CD4-positive, CD25-positive, alpha-beta regulatory T cell (primary cell): Measurements from ENCODE around the gene OR14I1. TPM values are rescaled to one million over a fixed set of nuclear protein-coding genes. Genes with fewer than 3 reads are reported as not detected.

Experiments used
- ATAC-seq, 2 donors: fragments of 150-1000 bp; cut with Tn5 transposase; one replicate each; pipeline ENCODE4 v1.10.0; 2021; ENCODE audit warnings: low read depth in 2 of 2, moderate number of reproducible peaks in 2 of 2, moderate library complexity in 1 of 2
- DNase-seq, 3 donors: peaks; one replicate each; pipeline versions ENCODE4 v3.0.0 to v3.0.0-alpha.2; 2012 to 2022; ENCODE audit warnings: mixed read lengths in 1 of 3
- H3K27ac ChIP-seq: one replicate; pipeline ENCODE4 v1.7.0; 2013; ENCODE audit warnings: mild to moderate bottlenecking, low read length; ENCODE audit not compliant: insufficient read depth, poor library complexity, severe bottlenecking
- H3K27me3 ChIP-seq: one replicate; pipeline ENCODE4 v1.7.0; 2013; ENCODE audit warnings: low read length; ENCODE audit not compliant: control insufficient read depth, insufficient read depth
- H3K36me3 ChIP-seq: one replicate; pipeline ENCODE4 v1.7.0; 2013; ENCODE audit warnings: mild to moderate bottlenecking, low read length, moderate library complexity; ENCODE audit not compliant: control insufficient read depth, insufficient read depth
- H3K4me1 ChIP-seq: 2 replicates; pipeline ENCODE4 v1.7.0; 2013; ENCODE audit warnings: mild to moderate bottlenecking, low read length; ENCODE audit not compliant: insufficient read depth, control insufficient read depth, poor library complexity, severe bottlenecking
- H3K4me3 ChIP-seq: one replicate; pipeline ENCODE4 v1.7.0; 2013; ENCODE audit warnings: low read depth, mild to moderate bottlenecking, low read length, moderate library complexity
- H3K9me3 ChIP-seq, 2 experiments: 1 replicate in 1 of 2; 2 replicates in 1 of 2; pipeline ENCODE4 v1.7.0; 2013; ENCODE audit warnings: low read length in 2 of 2, mild to moderate bottlenecking in 1 of 2, moderate library complexity in 1 of 2; ENCODE audit not compliant: control insufficient read depth in 2 of 2
- H3K27ac Mint-ChIP-seq, 3 donors: one replicate each; pipeline ENCODE4 v1.8.0; 2020 to 2022; ENCODE audit warnings: mild to moderate bottlenecking in 3 of 3, mixed read lengths in 3 of 3, moderate library complexity in 2 of 3
- H3K27me3 Mint-ChIP-seq: one replicate; pipeline ENCODE4 v1.8.0; 2022; ENCODE audit warnings: mild to moderate bottlenecking, mixed read lengths
- H3K36me3 Mint-ChIP-seq: one replicate; pipeline ENCODE4 v1.8.0; 2020; ENCODE audit warnings: mixed read lengths
- H3K4me1 Mint-ChIP-seq, 4 donors: one replicate each; pipeline ENCODE4 v1.8.0; 2020 to 2022; ENCODE audit warnings: mixed read lengths in 4 of 4, mild to moderate bottlenecking in 1 of 4
- H3K4me3 Mint-ChIP-seq, 4 donors: one replicate each; pipeline ENCODE4 v1.8.0; 2020 to 2022; ENCODE audit warnings: mild to moderate bottlenecking in 4 of 4, mixed read lengths in 4 of 4, moderate library complexity in 3 of 4
- H3K9me3 Mint-ChIP-seq, 7 donors: one replicate each; pipeline ENCODE4 v1.8.0; 2020 to 2022; ENCODE audit warnings: mixed read lengths in 7 of 7, mild to moderate bottlenecking in 3 of 7, moderate library complexity in 2 of 7
- polyA plus RNA-seq, 4 donors: library from polyadenylated mRNA; unstranded; fragments of 300-500 nt; fragmentation: Illumina TruSeq; gene quantifications; one replicate each; pipeline ENCODE4 v1.2.3, GENCODE V29; 2021
- total RNA-seq: library from RNA; stranded (reverse); gene quantifications from one replicate; pipeline ENCODE4 v1.2.3, GENCODE V29; 2022

OR14I1 gene
- not detected for total RNA-seq
- not detected for polyA plus RNA-seq

- Mint-ChIP-seq H3K27me3 (peaks cover 9% of the 10 kb centered on the region), H3K9me3 (no peaks in the 10 kb centered on the region), H3K27ac (no peak within 1 kb of the TSS), H3K4me3 (no peak within 1 kb of the TSS), H3K36me3 (no peaks in the 10 kb centered on the region), H3K4me1 (no peaks in the 10 kb centered on the region)
- ATAC-seq (no peak), DNase-seq (no peak)
- Histone ChIP-seq H3K4me1 (no peaks in the 10 kb centered on the region), H3K27me3 (no peaks in the 10 kb centered on the region), H3K9me3 (no peaks in the 10 kb centered on the region), H3K36me3 (no peaks in the 10 kb centered on the region), H3K27ac (no peak within 1 kb of the TSS), H3K4me3 (no peak within 1 kb of the TSS)
Measured at GRCh38 chr1:248702714-248703113, at the start of gene OR14I1. Gene OR14I1, minus strand, starts transcription at chr1:248702766.

- Mint-ChIP-seq H3K36me3 (no peaks in the 10 kb centered on the region), H3K27me3 (no peaks in the 10 kb centered on the region), H3K27ac (peak overlapping the region in 2 of 3 donors; percentile 54 to 92), H3K9me3 (no peaks in the 10 kb centered on the region), H3K4me3 (peak overlapping the region in 2 of 4 donors; percentile 52 to 70), H3K4me1 (peaks cover 0 to 23% (median 4%) of the 10 kb centered on the region in 4 donors)
- Histone ChIP-seq H3K4me1 (no peaks in the 10 kb centered on the region), H3K9me3 (no peaks in the 10 kb centered on the region), H3K27ac (no peak overlapping the region), H3K4me3 (peak overlapping the region; percentile 19), H3K27me3 (no peaks in the 10 kb centered on the region), H3K36me3 (no peaks in the 10 kb centered on the region)
- ATAC-seq (no peak), DNase-seq (no peak)
Measured at GRCh38 chr1:248751635-248752034, 49.1 kb upstream of the OR14I1 start.

DNA sequence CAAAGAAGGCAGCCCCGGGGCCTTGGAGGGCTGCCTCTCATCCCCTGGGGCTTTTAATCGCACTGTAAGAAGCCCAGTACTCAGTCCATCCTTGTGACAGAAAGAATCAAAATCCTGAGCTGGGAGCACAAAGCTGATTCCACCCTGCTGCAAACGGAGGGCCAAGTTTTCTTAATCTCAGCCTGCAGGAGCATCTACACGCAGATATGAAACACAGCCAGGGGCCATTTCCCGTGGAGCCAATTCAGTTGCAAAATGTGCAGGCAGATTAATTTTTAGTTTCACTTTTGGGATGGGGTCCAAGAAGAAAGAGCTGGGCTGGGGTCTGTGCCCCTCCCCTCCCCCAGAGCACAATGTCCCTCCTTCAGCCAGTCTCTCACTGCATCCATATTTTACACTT, 48.6 kb upstream of the OR14I1 start:
- Histone ChIP-seq H3K27ac (no peak overlapping the region), H3K36me3 (no peaks in the 10 kb centered on the region), H3K4me3 (peak overlapping the region; percentile 19), H3K27me3 (no peaks in the 10 kb centered on the region), H3K4me1 (no peaks in the 10 kb centered on the region), H3K9me3 (no peaks in the 10 kb centered on the region)
- Mint-ChIP-seq H3K4me1 (peaks cover 0 to 23% (median 4%) of the 10 kb centered on the region in 4 donors), H3K27ac (peak overlapping the region in 2 of 3 donors; percentile 54 to 92), H3K36me3 (no peaks in the 10 kb centered on the region), H3K9me3 (no peaks in the 10 kb centered on the region), H3K27me3 (no peaks in the 10 kb centered on the region), H3K4me3 (peak overlapping the region in 2 of 4 donors; percentile 52 to 70)
- no peak for ATAC-seq
- no peak for DNase-seq

DNA sequence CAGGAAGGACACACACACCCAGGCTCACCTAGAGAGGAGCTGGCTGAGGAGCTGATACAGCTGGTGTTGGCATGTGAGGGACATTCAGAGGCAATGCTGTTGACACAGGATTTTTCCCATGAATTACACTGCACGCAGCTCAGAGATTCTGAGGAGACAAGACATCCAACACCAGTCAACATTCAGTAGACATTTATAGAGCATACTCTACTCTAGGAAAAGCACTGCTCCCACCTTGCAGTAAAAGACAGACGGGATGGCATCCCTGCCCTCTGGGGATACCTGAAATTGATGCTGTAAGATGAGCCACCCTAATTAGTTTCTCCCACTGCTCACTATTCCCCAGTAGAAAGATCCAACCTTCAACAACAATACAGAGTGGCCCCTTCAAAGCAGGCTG, 47.9 kb upstream of the OR14I1 start:
- Histone ChIP-seq H3K36me3 (no peaks in the 10 kb centered on the region), H3K27me3 (no peaks in the 10 kb centered on the region), H3K27ac (no peak overlapping the region), H3K4me1 (no peaks in the 10 kb centered on the region), H3K9me3 (no peaks in the 10 kb centered on the region), H3K4me3 (no peak overlapping the region)
- no peak for DNase-seq
- H3K27me3 Mint-ChIP-seq = no peaks in the 10 kb centered on the region
- H3K4me1 Mint-ChIP-seq = peaks cover 0 to 23% (median 4%) of the 10 kb centered on the region in 4 donors
- H3K36me3 Mint-ChIP-seq = no peaks in the 10 kb centered on the region
- ATAC-seq = no peak
- H3K27ac Mint-ChIP-seq = peak overlapping the region in 2 of 3 donors; percentile 17 to 92
- H3K9me3 Mint-ChIP-seq = no peaks in the 10 kb centered on the region
- no peak overlapping the region for H3K4me3 Mint-ChIP-seq

DNA sequence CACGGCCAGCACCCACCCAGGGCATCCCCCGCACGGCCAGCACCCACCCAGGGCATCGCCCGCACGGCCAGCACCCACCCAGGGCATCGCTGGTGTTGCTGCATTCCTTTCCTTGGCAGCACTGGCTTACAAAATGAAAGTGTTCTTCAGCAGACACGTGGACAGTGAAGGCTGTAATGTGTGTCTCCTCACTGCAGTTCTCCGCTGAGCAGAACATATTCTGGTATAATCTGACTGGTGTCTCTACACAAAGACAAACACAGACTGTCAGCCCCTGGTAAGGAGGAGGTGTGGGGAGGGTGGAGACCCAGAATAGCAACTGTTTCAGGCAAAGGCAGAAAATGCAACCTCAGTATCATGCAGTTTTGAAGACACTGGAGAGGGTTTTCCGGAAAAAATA, 45.6 kb upstream of the OR14I1 start:
- no peaks in the 10 kb centered on the region for H3K36me3 Mint-ChIP-seq
- H3K27me3 ChIP-seq = no peaks in the 10 kb centered on the region
- no peaks in the 10 kb centered on the region for H3K36me3 ChIP-seq
- H3K4me1 Mint-ChIP-seq = peaks cover 0 to 23% (median 4%) of the 10 kb centered on the region in 4 donors
- ATAC-seq (no peak), DNase-seq (no peak)
- H3K27me3 Mint-ChIP-seq = no peaks in the 10 kb centered on the region
- H3K4me3 ChIP-seq = no peak overlapping the region
- no peaks in the 10 kb centered on the region for H3K9me3 Mint-ChIP-seq
- H3K4me1 ChIP-seq = no peaks in the 10 kb centered on the region
- no peak overlapping the region for H3K4me3 Mint-ChIP-seq
- H3K27ac Mint-ChIP-seq = no peak overlapping the region
- no peaks in the 10 kb centered on the region for H3K9me3 ChIP-seq
- no peak overlapping the region for H3K27ac ChIP-seq

DNA sequence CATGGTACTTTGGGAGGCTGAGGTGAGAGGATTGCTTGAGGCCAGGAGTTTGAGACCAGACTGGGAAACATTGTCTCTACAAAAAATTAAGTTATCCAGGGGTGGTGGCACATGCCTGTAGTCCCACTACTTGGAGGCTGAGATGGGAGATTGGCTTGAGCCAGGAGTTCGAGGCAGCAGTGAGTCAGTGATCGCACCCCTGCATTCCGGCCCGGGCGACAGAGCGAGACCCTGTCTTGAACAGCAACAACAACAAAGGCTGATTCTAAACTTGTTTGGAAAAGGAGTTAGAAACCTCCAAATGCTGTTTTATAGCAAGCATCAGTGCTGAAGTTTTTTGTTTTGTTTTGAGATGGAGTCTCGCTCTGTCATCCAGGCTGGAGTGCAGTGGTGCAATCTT, 38.3 kb upstream of the OR14I1 start:
- no peak overlapping the region for H3K27ac ChIP-seq
- Mint-ChIP-seq H3K36me3 (no peaks in the 10 kb centered on the region), H3K4me3 (no peak overlapping the region), H3K27ac (no peak overlapping the region), H3K4me1 (no peaks in the 10 kb centered on the region), H3K9me3 (peaks cover 0 to 1% (median 0%) of the 10 kb centered on the region in 7 donors), H3K27me3 (no peaks in the 10 kb centered on the region)
- H3K4me1 ChIP-seq = no peaks in the 10 kb centered on the region
- H3K9me3 ChIP-seq = no peaks in the 10 kb centered on the region
- H3K36me3 ChIP-seq = no peaks in the 10 kb centered on the region
- H3K4me3 ChIP-seq = no peak overlapping the region
- ATAC-seq = no peak
- no peak for DNase-seq
- peaks cover 1% of the 10 kb centered on the region for H3K27me3 ChIP-seq

DNA sequence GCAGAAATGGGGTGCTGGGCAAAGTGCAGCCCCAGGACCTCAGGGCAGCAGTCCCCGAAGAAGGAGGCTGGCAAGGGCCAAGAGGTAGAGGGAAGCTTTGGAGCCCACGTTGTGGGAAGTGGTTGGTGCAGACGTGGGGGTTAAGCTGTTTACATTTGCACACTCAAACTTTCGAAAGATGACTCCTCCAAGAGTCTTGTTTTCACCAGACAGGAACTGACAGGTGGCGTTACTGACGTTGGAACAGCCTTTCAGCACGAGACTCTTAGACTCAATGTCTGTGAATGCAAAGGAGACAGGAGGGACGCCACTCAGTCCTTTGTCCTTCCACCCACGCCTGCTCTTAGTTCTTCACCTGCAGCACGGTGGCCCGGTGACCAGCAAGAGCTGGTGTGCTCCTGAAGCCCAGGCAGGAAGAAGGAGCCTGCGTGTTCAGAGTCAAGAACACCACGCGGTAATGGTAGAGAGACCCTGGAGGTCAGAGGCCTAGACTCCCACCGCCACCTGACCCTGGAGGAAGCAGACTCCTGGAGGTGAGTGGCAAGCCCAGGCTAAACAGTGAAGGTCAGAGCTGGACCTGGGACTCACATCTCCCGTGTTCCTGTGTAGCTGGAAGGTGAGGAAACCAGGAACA, 37.1 kb upstream of the OR14I1 start:
- Mint-ChIP-seq H3K36me3 (no peaks in the 10 kb centered on the region), H3K27ac (no peak overlapping the region), H3K4me1 (no peaks in the 10 kb centered on the region), H3K4me3 (no peak overlapping the region), H3K27me3 (no peaks in the 10 kb centered on the region), H3K9me3 (peaks cover 0 to 6% (median 0%) of the 10 kb centered on the region in 7 donors)
- H3K4me3 ChIP-seq = no peak overlapping the region
- ATAC-seq (no peak), DNase-seq (no peak)
- no peak overlapping the region for H3K27ac ChIP-seq
- no peaks in the 10 kb centered on the region for H3K36me3 ChIP-seq
- peaks cover 1% of the 10 kb centered on the region for H3K27me3 ChIP-seq
- no peaks in the 10 kb centered on the region for H3K4me1 ChIP-seq
- H3K9me3 ChIP-seq = no peaks in the 10 kb centered on the region

- H3K4me1 ChIP-seq = no peaks in the 10 kb centered on the region
- no peaks in the 10 kb centered on the region for H3K36me3 ChIP-seq
- DNase-seq (no peak), ATAC-seq (no peak)
- H3K27me3 ChIP-seq = peaks cover 1% of the 10 kb centered on the region
- no peak overlapping the region for H3K4me3 Mint-ChIP-seq
- no peaks in the 10 kb centered on the region for H3K36me3 Mint-ChIP-seq
- peaks cover 0 to 6% (median 0%) of the 10 kb centered on the region in 7 donors for H3K9me3 Mint-ChIP-seq
- no peaks in the 10 kb centered on the region for H3K9me3 ChIP-seq
- peaks cover 5% of the 10 kb centered on the region for H3K27me3 Mint-ChIP-seq
- H3K4me1 Mint-ChIP-seq = no peaks in the 10 kb centered on the region
- no peak overlapping the region for H3K27ac ChIP-seq
- H3K27ac Mint-ChIP-seq = no peak overlapping the region
- no peak overlapping the region for H3K4me3 ChIP-seq
Measured at GRCh38 chr1:248737457-248737856, 34.9 kb upstream of the OR14I1 start.
